ENCODE data around the gene IFNW1.

The IFNW1 gene

GRCh38 chr9:21097817-21098216 is 43.8 kb downstream of the IFNW1 start:
- H3K79me2 ChIP-seq (ENCODE audit: insufficient read depth, low read length), result no peaks in the 10 kb centered on the region
- H3K9ac ChIP-seq (ENCODE audit: low read length), result no peak overlapping the region
- H3K9me2 ChIP-seq (ENCODE audit: low read depth, low read length), result no peaks in the 10 kb centered on the region
- H3K4me1 ChIP-seq (ENCODE audit: insufficient read depth, low read length, severe bottlenecking), result peaks cover 29% of the 10 kb centered on the region
- no peak overlapping the region for H2AFZ ChIP-seq (ENCODE audit: low read length)
- no peaks in the 10 kb centered on the region for H4K20me1 ChIP-seq (ENCODE audit: insufficient read depth, low read length)
- 0 out of 2 replicates have a peak, but pooled peaks cover 3% of the 10 kb centered on the region for H3F3A ChIP-seq (ENCODE audit: insufficient read depth, low read length)
- TF ChIP-seq CTCF (IDR thresholded peaks at IDR 0.05; ENCODE audit: low read length) (no peak), EZH2 (IDR thresholded peaks at IDR 0.05; ENCODE audit: borderline replicate concordance, low read length) (no peak)
- no peak overlapping the region; the same call in 1 of the 2 replicates for H3K4me2 ChIP-seq (ENCODE audit: low read length)
- no peaks in the 10 kb centered on the region for H3K27me3 ChIP-seq (ENCODE audit: insufficient read depth, low read length)
- H3K9me3 ChIP-seq (ENCODE audit: low read length), result no peaks in the 10 kb centered on the region
- no peaks in the 10 kb centered on the region for H3K36me3 ChIP-seq (ENCODE audit: insufficient read depth, low read length)
- peak overlapping the region; percentile 6 for H3K27ac ChIP-seq (ENCODE audit: low read depth, low read length, poor library complexity, severe bottlenecking)
- H3K4me3 ChIP-seq (ENCODE audit: low read depth, low read length, poor library complexity, severe bottlenecking), result no peak overlapping the region

- Histone ChIP-seq H3K4me3 (ENCODE audit: low read depth, low read length, poor library complexity, severe bottlenecking) (no peak overlapping the region), H3K79me2 (ENCODE audit: insufficient read depth, low read length) (no peaks in the 10 kb centered on the region), H4K20me1 (ENCODE audit: insufficient read depth, low read length) (no peaks in the 10 kb centered on the region), H3K27me3 (ENCODE audit: insufficient read depth, low read length) (no peaks in the 10 kb centered on the region), H3K4me1 (ENCODE audit: insufficient read depth, low read length, severe bottlenecking) (peaks cover 29% of the 10 kb centered on the region), H3K9ac (ENCODE audit: low read length) (no peak overlapping the region), H3K9me2 (ENCODE audit: low read depth, low read length) (no peaks in the 10 kb centered on the region), H3K27ac (ENCODE audit: low read depth, low read length, poor library complexity, severe bottlenecking) (no peak overlapping the region), H3K36me3 (ENCODE audit: insufficient read depth, low read length) (no peaks in the 10 kb centered on the region), H3K9me3 (ENCODE audit: low read length) (no peaks in the 10 kb centered on the region), H3K4me2 (ENCODE audit: low read length) (peak overlapping the region; percentile 57; the same call in 1 of the 2 replicates), H2AFZ (ENCODE audit: low read length) (no peak overlapping the region; the same call in 1 of the 2 replicates), H3F3A (ENCODE audit: insufficient read depth, low read length) (0 out of 2 replicates have a peak, but pooled peaks cover 3% of the 10 kb centered on the region)
- TF ChIP-seq CTCF (IDR thresholded peaks at IDR 0.05; ENCODE audit: low read length), result no peak
- TF ChIP-seq EZH2 (IDR thresholded peaks at IDR 0.05; ENCODE audit: borderline replicate concordance, low read length), result no peak
These were observed 44.8 kb downstream of the IFNW1 start for GRCh38 chr9:21096901-21097255.

- H3K36me3 ChIP-seq (ENCODE audit: insufficient read depth, low read length), result no peaks in the 10 kb centered on the region
- peaks cover 33% of the 10 kb centered on the region for H3K4me1 ChIP-seq (ENCODE audit: insufficient read depth, low read length, severe bottlenecking)
- H3K27me3 ChIP-seq (ENCODE audit: insufficient read depth, low read length), result no peaks in the 10 kb centered on the region
- peak overlapping the region; percentile 28 for H3K4me3 ChIP-seq (ENCODE audit: low read depth, low read length, poor library complexity, severe bottlenecking)
- no peaks in the 10 kb centered on the region for H3K9me2 ChIP-seq (ENCODE audit: low read depth, low read length)
- TF ChIP-seq CTCF (IDR thresholded peaks at IDR 0.05; ENCODE audit: low read length), result no peak
- TF ChIP-seq EZH2 (IDR thresholded peaks at IDR 0.05; ENCODE audit: borderline replicate concordance, low read length), result no peak
- H3K9ac ChIP-seq (ENCODE audit: low read length), result no peak overlapping the region; the same call in 1 of the 2 replicates
- no peaks in the 10 kb centered on the region for H3K9me3 ChIP-seq (ENCODE audit: low read length)
- H4K20me1 ChIP-seq (ENCODE audit: insufficient read depth, low read length), result no peaks in the 10 kb centered on the region
- H3K27ac ChIP-seq (ENCODE audit: low read depth, low read length, poor library complexity, severe bottlenecking), result no peak overlapping the region
- no peaks in the 10 kb centered on the region for H3K79me2 ChIP-seq (ENCODE audit: insufficient read depth, low read length)
- H3F3A ChIP-seq (ENCODE audit: insufficient read depth, low read length), result 0 out of 2 replicates have a peak, but pooled peaks cover 3% of the 10 kb centered on the region
- H3K4me2 ChIP-seq (ENCODE audit: low read length), result peak overlapping the region; percentile 57; the same call in 1 of the 2 replicates
- no peak overlapping the region; the same call in 1 of the 2 replicates for H2AFZ ChIP-seq (ENCODE audit: low read length)
These were observed 45.3 kb downstream of the IFNW1 start for GRCh38 chr9:21096172-21096900.

All from OCI-LY1 (cell line).